HG02943 (cell line): ENCODE results near the gene IL17REL.
"Not testable (repeated sequence)": the region's sequence is repeated elsewhere in the genome, so short reads cannot be mapped to it uniquely, and the experiment has no call there.

Experiments used
- ATAC-seq: cut with Tn5 transposase; IDR thresholded peaks from one replicate; pipeline ENCODE4 v1.9.1; 2021; ENCODE audit warnings: mild to moderate bottlenecking, low read depth, moderate library complexity; ENCODE audit not compliant: unreplicated experiment

The IL17REL gene

GRCh38 chr22:49949914-49950292 lies 62.7 kb downstream of the IL17REL start:
- no peak for ATAC-seq

- no peak for ATAC-seq
These were observed 63.3 kb downstream of the IL17REL start for GRCh38 chr22:49948958-49949913.

- no peak for ATAC-seq
These were observed 64.2 kb downstream of the IL17REL start for GRCh38 chr22:49948116-49948957.

- ATAC-seq, result no peak
These were observed 65.3 kb downstream of the IL17REL start for GRCh38 chr22:49947296-49947622.

GRCh38 chr22:49946612-49947295 lies 65.8 kb downstream of the IL17REL start:
- no peak for ATAC-seq

GRCh38 chr22:49945042-49945794 lies 67.3 kb downstream of the IL17REL start:
- not testable (repeated sequence) for ATAC-seq
